GM18951 (cell line): ENCODE measurements around the gene RPL35A.
"Not testable (repeated sequence)": the region's sequence is repeated elsewhere in the genome, so short reads cannot be mapped to it uniquely, and the experiment has no call there.

ENCODE experiments used
- POLR2A ChIP-seq: IDR thresholded peaks from 4 replicates; pipeline ENCODE4 v1.6.1; 2011; ENCODE audit warnings: mild to moderate bottlenecking; ENCODE audit not compliant: insufficient read length, insufficient read depth; ENCODE audit errors: extremely low read depth
- in situ Hi-C: fragments of 300-500 bp; cut with MboI; formaldehyde crosslinking; loops from one replicate; pipeline ENCODE4 v1.12.0; 2022; ENCODE audit warnings: low sequenced_read_pairs, mixed read lengths, inconsistent platforms; ENCODE audit not compliant: unreplicated experiment

RPL35A gene

DNA sequence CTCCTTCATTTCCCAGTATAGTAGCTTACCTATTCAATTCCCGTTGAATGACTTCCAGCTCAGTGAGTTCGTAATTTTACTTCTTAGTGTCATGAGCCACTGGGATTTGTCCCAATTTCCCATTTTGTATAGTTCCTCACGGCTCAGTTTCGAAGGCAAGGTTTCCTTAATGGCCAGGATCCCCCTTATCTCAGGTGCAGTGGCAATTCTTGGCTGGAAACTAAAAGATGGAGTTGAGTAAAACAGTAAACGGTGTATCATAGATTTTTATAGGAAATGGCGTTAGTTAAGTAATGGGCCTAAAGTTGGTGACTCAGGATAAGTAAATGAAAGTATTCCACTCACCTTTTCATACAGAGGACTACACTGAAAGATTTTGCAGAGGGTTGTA, 9.5 kb downstream of the RPL35A start:
- in situ Hi-C loops = no loop called here
- no peak for TF ChIP-seq POLR2A

DNA sequence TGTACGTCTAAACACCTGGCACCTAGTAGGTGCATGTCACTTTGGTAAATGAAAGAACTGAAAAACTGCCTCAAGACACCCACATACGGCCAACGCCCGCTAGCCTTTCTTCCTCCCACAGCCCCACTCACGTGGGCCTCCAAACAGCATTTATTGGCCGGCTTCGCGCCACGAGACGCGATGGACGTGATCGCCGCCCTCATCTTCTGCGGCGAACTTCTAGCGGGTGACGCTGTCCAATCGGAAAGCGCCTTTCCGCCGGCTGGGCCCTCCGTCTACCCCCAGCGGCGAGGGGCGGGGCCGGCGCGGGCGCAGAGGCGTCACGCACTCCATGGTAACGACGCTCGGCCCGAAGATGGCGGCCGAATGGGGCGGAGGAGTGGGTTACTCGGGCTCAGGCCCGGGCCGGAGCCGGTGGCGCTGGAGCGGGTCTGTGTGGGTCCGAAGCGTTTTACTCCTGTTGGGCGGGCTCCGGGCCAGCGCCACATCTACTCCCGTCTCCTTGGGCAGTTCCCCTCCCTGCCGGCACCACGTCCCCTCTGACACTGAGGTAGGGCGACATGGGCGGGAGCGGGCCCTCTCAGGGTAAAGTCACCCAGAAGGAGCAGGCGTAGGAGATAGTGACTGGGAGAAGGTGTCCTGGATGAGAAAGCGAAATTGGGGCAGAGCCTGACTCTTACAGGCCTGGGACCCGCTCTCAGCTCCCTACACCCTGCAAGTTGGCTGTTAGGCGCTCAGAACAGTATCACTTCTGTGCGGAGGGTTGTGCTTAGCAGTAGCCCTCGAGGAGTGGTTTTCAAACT, 10.1 kb downstream of the RPL35A start, which contains the start of gene LMLN:
LMLN (plus strand) TSS at position 327 of the 803 bp plus-strand sequence; CDS start at position 356, 29 bp downstream.
- in situ Hi-C loops = no loop called here
- TF ChIP-seq POLR2A = peak; percentile 58

DNA sequence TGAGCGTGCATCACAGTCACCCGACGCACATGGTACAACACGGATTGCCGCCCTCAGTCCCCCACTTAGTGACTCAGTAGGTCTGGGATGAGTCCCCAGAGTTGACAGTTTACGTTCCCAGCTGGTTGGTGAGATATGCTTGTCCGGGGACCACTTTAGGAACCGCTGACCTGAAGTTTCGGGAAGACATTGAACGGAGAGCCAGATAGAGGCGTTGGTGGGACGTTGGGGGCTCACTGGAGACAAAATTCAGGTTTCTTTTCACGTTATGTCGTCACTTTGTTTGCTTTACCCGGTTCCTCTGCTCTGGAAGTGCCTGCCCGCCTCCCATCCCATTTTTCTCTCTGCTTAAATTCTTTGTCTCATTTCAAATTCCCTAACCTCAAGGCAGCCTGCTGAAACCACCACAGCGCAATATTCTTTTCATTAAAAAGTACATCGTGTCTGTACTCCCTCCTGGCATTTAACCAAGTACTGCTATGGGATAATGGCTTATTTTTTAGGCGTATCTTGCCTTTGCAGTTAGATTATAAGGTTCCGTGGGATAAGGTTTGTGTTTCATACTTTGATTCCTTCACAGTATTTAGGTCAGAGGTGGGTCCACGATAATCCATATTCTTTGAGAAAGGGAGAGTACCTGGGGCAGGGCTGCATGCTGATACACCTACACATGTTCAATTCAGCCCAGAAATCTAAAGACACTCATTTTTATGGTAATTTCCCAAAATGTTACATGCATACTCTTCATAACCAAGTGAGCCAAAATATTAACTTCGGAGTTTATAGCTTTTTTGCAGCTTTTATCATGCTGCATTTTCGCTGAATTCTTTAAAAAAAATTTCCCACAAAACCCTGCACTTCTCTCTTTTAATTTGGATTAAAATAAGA, 10.9 kb downstream of the RPL35A start:
- in situ Hi-C loops = no loop called here
- no peak for TF ChIP-seq POLR2A

DNA sequence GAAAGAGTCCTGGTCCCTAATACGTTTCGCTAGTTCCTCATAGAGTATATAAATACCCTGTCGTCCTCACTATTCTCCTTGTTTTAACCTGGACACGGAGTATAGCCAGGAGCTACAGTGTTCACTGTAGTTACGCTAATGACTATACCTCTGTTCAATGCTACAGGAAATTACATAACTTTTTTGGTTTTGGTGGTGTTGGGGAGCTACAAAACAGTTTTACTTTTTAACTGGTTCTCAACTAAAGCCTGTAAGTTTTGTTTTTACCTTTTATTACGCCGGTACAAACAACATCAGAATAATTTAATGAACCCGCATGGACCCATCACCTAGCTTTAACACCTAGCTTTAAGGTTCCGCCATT, 11.6 kb downstream of the RPL35A start:
- in situ Hi-C loops = no loop called here
- TF ChIP-seq POLR2A = no peak

DNA sequence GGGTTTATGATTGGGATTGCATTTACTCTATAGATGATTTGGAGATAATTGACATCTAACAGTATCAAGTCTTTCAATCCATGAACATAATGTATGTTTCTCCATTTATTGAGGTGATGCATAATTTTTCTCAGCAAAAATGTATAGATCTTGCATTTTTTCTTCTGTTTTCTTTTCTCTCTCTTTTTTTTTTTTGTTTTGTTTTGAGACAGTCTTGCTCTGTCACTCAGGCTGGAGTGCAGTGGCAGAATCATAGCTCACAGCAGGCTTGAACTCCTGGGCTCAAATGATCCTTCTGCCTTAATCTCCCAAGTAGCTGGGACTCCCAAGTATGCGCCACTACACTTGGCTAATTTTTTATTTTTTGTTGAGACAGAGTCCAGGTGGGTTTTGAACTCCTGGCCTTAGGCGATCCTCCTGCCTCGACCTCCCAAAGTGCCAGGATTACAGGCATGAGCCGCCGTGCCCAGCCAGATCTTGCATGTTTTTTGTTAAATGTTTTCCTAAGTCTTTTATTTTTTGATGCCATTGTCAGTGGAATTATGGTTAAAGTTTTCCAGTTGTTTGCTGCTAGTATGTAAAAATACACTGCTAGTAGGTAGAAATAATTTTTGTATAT, 13.1 kb downstream of the RPL35A start:
- no peak for TF ChIP-seq POLR2A
- in situ Hi-C loops = no loop called here

DNA sequence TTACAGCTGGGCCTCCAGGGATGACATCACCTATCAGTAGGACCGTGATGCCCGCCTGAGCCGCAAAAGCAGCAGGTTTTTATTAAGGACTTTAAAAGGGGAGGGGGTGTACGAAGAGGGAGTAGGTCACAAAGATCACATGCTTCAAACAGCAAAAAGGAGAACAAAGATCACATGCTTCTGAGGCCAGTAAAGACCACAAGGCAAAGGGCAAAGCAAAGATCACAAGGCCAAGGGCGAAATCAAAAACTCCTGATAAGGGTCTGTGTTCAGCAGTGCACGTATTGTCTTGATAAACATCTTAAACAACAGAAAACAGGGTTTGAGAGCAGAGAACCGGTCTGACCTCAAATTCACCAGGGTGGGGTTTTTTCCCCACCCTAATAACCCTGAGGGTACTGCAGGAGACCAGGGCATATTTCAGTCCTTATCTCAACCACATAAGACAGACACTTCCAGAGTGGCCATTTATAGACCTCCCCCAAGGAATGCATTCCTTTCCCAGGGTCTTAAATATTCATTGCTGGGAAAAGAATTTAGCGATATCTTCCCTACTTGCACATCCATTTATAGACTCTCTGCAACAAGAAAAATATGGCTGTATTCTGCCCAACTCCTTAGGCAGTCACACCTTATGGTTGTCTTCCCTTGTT, 17.5 kb downstream of the RPL35A start:
- in situ Hi-C loops = not testable (repeated sequence)

DNA sequence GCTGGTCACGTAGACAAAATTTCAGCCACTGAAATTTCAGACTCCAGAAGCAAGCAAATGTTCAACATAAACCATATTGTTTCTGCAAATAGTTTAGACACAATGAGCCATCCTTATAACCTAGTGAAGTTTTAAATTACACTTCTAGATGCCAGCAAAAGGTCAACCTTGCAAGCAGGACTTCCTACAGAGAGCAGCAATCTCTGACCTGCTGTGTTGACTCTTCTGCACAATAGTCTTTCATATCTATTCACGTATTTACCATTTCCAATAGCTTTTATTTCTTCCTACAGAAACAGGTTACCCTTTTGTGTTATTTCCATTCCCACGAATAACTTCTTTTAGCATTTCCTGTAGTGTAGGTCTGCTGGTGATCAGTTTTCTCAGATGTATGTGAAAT, 20.6 kb downstream of the RPL35A start:
- in situ Hi-C loops = no loop called here
- no peak for TF ChIP-seq POLR2A

DNA sequence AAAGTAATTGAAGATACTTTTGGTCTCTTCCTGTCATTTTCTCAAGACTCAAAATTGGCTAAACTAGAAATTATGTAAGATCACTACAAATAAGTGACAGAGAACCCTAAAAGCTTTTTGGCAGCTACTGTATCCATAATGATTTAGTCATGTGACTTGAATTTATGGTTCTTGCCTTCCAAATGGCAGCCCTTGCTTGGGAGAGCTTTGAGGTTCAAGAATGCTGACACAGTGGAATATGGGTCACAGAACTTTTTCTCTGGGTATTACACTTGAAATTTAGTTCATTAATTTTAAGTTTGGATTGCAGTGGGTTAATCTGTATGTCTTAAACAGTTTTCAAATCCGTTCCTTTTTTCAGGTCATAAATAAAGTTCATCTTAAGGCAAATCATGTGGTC, 24.0 kb downstream of the RPL35A start:
- in situ Hi-C loops = no loop called here

DNA sequence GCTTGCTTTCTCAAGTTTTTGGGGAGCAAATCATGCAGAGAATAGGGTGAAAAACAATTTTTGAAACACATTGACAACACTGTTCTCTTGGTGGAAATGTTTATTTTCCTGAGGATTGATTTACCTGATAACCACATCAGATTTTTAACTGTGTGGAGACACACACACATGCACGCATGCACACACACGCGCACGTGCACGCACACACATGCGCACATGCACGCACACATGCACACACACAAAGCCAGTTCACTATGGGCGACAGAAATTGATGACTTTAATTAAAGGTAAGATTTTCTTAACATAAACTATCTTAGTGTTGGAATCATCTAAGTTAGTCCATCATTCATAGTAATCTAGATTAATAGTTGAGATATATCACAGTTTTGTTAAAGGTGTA, 25.3 kb downstream of the RPL35A start:
- in situ Hi-C loops = no loop called here
- TF ChIP-seq POLR2A = no peak

More for the DNA sequence above, 24.0 kb downstream of the RPL35A start:
- TF ChIP-seq POLR2A = no peak

DNA sequence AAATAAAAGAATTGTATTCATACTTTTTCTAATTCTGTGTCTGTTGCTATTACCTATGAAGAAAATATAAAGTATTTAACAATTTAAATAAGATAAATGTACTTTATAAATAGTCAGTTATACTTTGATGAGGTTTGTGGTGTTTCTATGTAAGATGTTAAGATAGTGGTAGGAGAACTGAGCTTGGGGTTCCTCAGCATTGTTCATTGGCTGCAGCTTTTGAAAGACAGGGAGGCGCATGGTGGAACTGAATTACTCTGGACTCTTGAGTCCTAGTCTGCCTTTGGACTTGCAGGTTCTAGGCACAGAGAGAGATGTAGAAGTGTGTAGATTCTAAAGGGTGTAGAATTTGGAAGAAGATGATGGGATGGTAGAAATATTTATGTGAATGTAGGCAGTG, 33.1 kb downstream of the RPL35A start:
- in situ Hi-C loops = no loop called here
- TF ChIP-seq POLR2A = no peak

DNA sequence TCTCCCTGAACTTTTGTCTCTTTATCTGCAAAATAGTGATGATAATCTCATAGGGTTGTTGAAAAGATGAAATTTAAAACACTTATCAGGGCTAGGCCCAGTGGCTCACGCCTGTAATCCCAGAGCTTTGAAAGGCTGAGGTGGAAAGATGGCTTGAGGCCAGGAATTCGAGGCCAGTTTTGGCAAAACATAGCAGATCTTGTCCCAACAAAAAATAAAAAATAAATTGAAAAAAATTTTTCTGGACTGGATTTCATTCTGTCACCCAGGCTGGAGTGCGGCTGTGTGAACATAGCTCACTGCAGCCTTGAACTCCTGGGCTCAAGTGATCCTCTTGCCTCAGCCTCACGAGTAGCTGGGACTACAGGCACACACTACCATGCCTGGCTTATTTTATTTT, 39.7 kb downstream of the RPL35A start:
- in situ Hi-C loops = no loop called here
- no peak for TF ChIP-seq POLR2A

DNA sequence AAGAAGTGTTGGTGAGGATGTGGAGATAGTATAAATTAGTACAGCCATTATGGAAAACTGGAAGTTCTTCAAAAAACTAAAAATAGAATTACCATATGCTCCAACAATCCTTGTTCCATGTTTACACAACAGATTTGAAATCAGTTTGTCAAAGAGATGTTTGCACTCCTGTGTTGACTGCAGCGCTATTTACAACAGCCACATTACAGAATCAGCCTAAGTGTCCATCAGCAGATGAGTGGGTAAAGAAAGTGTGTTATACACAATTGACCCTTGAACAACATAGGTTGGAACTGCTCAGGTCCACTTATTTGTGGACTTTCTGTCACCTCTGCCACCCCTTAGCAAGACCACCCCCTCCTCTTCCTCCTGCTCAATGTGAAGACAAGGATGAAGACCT, 44.7 kb downstream of the RPL35A start:
- no peak for TF ChIP-seq POLR2A
- in situ Hi-C loops = no loop called here

DNA sequence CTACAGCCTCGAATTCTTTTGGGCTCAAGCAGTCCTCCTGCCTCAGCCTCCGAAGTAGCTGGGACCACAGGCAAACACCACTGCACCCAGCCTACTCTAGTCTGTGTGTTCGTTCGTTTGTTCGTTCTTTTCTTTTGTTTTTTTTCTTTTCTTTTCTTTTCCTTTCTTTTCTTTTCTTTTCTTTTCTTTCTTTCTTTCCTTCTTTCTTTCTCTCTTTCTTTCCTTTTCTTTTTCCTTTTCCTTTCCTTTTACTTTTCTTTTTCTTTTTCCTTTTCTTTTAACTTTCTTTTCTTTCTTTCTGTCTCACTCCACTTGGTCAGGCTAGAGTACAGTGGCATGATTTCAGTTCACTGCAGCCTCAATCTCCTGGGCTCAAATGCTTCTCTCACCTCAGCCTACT, 46.9 kb downstream of the RPL35A start:
- no peak for TF ChIP-seq POLR2A
- in situ Hi-C loops = no loop called here
